Measurements from ENCODE around the gene DNAAF5. TPM values are rescaled to one million over a fixed set of nuclear protein-coding genes. Genes with fewer than 3 reads are reported as not detected.
A peak's percentile ranks its signal among the peaks of the same experiment; 100 is the strongest.

Gene DNAAF5
- total and polyA plus RNA-seq, 9 of the 15 experiments (the other 6 are each of a cell fraction or from before 2014, with no cell fraction given) = 3.1 to 69.7 (median 19.1) TPM

GRCh38 chr7:699476-700170 lies 26.9 kb upstream of the DNAAF5 start (continued):
- TF ChIP-seq PREB (CRISPR knock-in tag; IDR thresholded peaks at IDR 0.05) (no peak), RUNX1 (IDR thresholded peaks at IDR 0.05; ENCODE audit: low read depth) (no peak)

GRCh38 chr7:701086-701671 lies 25.3 kb upstream of the DNAAF5 start:
- no peaks in the 10 kb centered on the region for H4K20me1 ChIP-seq (replicated peaks; ENCODE audit: control insufficient read depth, insufficient read depth, low read length)
- no peak overlapping the region for H3K4me3 ChIP-seq
- H3K9me1 ChIP-seq (ENCODE audit: control insufficient read depth, insufficient read depth, low read length) = no peaks in the 10 kb centered on the region
- no TSS peak for BruUV-seq (replicated peaks)
- no peak overlapping the region for H3K9ac ChIP-seq (ENCODE audit: insufficient read depth in 1 of 2, low read depth in 2 of 2, low read length in 2 of 2)
- CTCF ChIA-PET (ENCODE audit: low intra/inter-chr PET ratio) = no interaction called here
- intact Hi-C loops (cut with micrococcal nuclease) (no loop called here), in situ Hi-C loops (cut with MboI) (no loop called here)
- no peaks in the 10 kb centered on the region for H3K79me2 ChIP-seq (ENCODE audit: control insufficient read depth, insufficient read depth, low read length)
- POLR2A ChIA-PET = no interaction called here
- no peak overlapping the region for H3K27ac ChIP-seq (ENCODE audit: extremely low read depth, low read depth, low read length)
- H3K27me3 ChIP-seq (ENCODE audit: control insufficient read depth in 2 of 2, insufficient read depth in 2 of 2, low read length in 2 of 2) = no peaks in the 10 kb centered on the region
- ATAC-seq (no peak), DNase-seq (ENCODE audit: extremely low read depth in 1 of 4, low spot score in 3 of 4) (no peak), FAIRE-seq (no peak)
- peak; percentile 82 for TF ChIP-seq ZNF512 (tag; IDR thresholded peaks at IDR 0.05)
- TF ChIP-seq ETS1 (conservative IDR thresholded peaks at IDR 0.05; ENCODE audit: control insufficient read depth, low read depth, low read length) = no peak
- 0 out of 2 replicates have a peak, but pooled peaks have one; percentile 62 for TF ChIP-seq THRAP3 (IDR thresholded peaks at IDR 0.05; ENCODE audit: borderline replicate concordance)
- no peak for TF ChIP-seq ZNF561 (CRISPR knock-in tag; conservative IDR thresholded peaks at IDR 0.05)
- no peak for TF ChIP-seq ZNF165 (CRISPR knock-in tag; IDR thresholded peaks at IDR 0.05; ENCODE audit: borderline replicate concordance)
- TF ChIP-seq NONO (IDR thresholded peaks at IDR 0.05; ENCODE audit: low read depth in 2 of 2, low read length in 1 of 2) = no peak
- 0 out of 2 replicates have a peak, but pooled peaks have one; percentile 10 for TF ChIP-seq ZBTB5 (IDR thresholded peaks at IDR 0.05)
- H3K9me3 ChIP-seq (replicated peaks; ENCODE audit: control insufficient read depth, insufficient read depth, low read depth, low read length) = peaks cover 6% of the 10 kb centered on the region; the same call in 1 of the 2 replicates
- no peak overlapping the region for H3K4me2 ChIP-seq (ENCODE audit: insufficient read depth, low read length)
- no peak overlapping the region for H2AFZ ChIP-seq (ENCODE audit: low read depth, low read length)
- H3K4me1 ChIP-seq (replicated peaks in 1 of 2; ENCODE audit: control insufficient read depth in 2 of 2, insufficient read depth in 2 of 2, low read length in 2 of 2) = peaks cover 9 to 20% of the 10 kb centered on the region in 2 experiments
- 91% methylated on average over 1 of the region's 4 CpGs for WGBS (ENCODE audit: insufficient coverage, low coverage, missing lambda C conversion rate)
- peaks cover 15% of the 10 kb centered on the region; the same call in 2 of the 3 replicates for H3K36me3 ChIP-seq (ENCODE audit: control insufficient read depth, insufficient read depth, low read length)

All from K562 (cell line).